Activated T-helper 1 cell treated with Interleukin-2 at 50 U/mL for 16 hours (primary cell): ENCODE measurements around the gene CPN1.
"Not testable (repeated sequence)": the region's sequence is repeated elsewhere in the genome, so short reads cannot be mapped to it uniquely, and the experiment has no call there.

Source experiments
- DNase-seq: peaks from one replicate; pipeline ENCODE4 v3.0.0-alpha.2; 2020; ENCODE audit warnings: low read depth

Gene CPN1

GRCh38 chr10:100021322-100021721 lies 60.3 kb downstream of the CPN1 start:
- DNase-seq, result no peak

- no peak for DNase-seq
Measured at GRCh38 chr10:100020886-100021253, 60.8 kb downstream of the CPN1 start.

- no peak for DNase-seq
Measured at GRCh38 chr10:100020142-100020885, 61.4 kb downstream of the CPN1 start.

GRCh38 chr10:100019787-100020141 lies 61.9 kb downstream of the CPN1 start:
- DNase-seq, result no peak

- no peak for DNase-seq
Measured at GRCh38 chr10:100014071-100014762, 67.5 kb downstream of the CPN1 start.

- DNase-seq, result no peak
Measured at GRCh38 chr10:100013621-100014020, 68.0 kb downstream of the CPN1 start.

- DNase-seq, result not testable (repeated sequence)
Measured at GRCh38 chr10:100011906-100012305, 69.8 kb downstream of the CPN1 start.

GRCh38 chr10:100009793-100010676 lies 71.6 kb downstream of the CPN1 start, which contains the start of gene DNMBP:
Gene DNMBP (minus strand): TSS chr10:100009947. CDS start chr10:99972124, 37,823 bp downstream.
- peak; percentile 71 for DNase-seq

GRCh38 chr10:100009283-100009792 lies 72.3 kb downstream of the CPN1 start:
- DNase-seq, result no peak

- no peak for DNase-seq
Measured at GRCh38 chr10:100008708-100009282, 72.9 kb downstream of the CPN1 start.

GRCh38 chr10:100008142-100008522 lies 73.5 kb downstream of the CPN1 start:
- no peak for DNase-seq

- DNase-seq, result no peak
Measured at GRCh38 chr10:100007231-100008141, 74.2 kb downstream of the CPN1 start.

- no peak for DNase-seq
Measured at GRCh38 chr10:100006243-100006886, 75.3 kb downstream of the CPN1 start.

- DNase-seq, result no peak
Measured at GRCh38 chr10:100004805-100005510, 76.7 kb downstream of the CPN1 start.

- no peak for DNase-seq
Measured at GRCh38 chr10:100000109-100000644, 81.5 kb downstream of the CPN1 start.

- no peak for DNase-seq
Measured at GRCh38 chr10:99999319-100000108, 82.2 kb downstream of the CPN1 start.

GRCh38 chr10:99998889-99999288 lies 82.8 kb downstream of the CPN1 start:
- no peak for DNase-seq
